Uterus (tissue), 4 donors: ENCODE results near the gene RSPH10B2. TPM values are rescaled to one million over a fixed set of nuclear protein-coding genes. Genes with fewer than 3 reads are reported as not detected.
"Not testable (repeated sequence)": the region's sequence is repeated elsewhere in the genome, so short reads cannot be mapped to it uniquely, and the experiment has no call there.

Experiments used
- DNase-seq, 2 donors: peaks; one replicate each; pipeline ENCODE4 v3.0.0-alpha.2; 2019 to 2020
- H3K27ac ChIP-seq, 2 donors: fragments of 200-600 bp; sonication (generic); 1 replicate in 1 of 2; 2 replicates in 1 of 2; pipeline ENCODE4 v1.5.1; 2016 to 2018
- H3K27me3 ChIP-seq, 2 donors: fragments of 200-600 bp; sonication (generic); one replicate each; pipeline ENCODE4 v1.5.1; 2018 to 2019; ENCODE audit warnings: control low read depth in 1 of 2
- H3K36me3 ChIP-seq, 2 donors: fragments of 200-600 bp; sonication (generic); one replicate each; pipeline ENCODE4 v1.5.1; 2019; ENCODE audit warnings: control low read depth in 1 of 2
- H3K4me1 ChIP-seq, 2 donors: fragments of 200-600 bp; sonication (generic); one replicate each; pipeline ENCODE4 v1.5.1; 2018 to 2019; ENCODE audit warnings: control low read depth in 1 of 2
- H3K4me3 ChIP-seq, 2 donors: fragments of 200-600 bp; sonication (generic); 1 replicate in 1 of 2; 2 replicates in 1 of 2; pipeline ENCODE4 v1.5.1; 2018 to 2019; ENCODE audit warnings: mild to moderate bottlenecking in 1 of 2
- H3K9me3 ChIP-seq, 2 donors: fragments of 200-600 bp; sonication (generic); one replicate each; pipeline ENCODE4 v1.5.1; 2019; ENCODE audit warnings: control low read depth in 1 of 2
- CTCF ChIP-seq, 4 experiments: fragments of 200-600 bp in 2 of 4; fragments of 450-650 bp in 2 of 4; sonication (generic) in 2 of 4; IDR thresholded peaks; one replicate each; pipeline ENCODE4 v1.5.1; 2016 to 2019; ENCODE audit warnings: antibody characterized with exemption in 4 of 4, mild to moderate bottlenecking in 2 of 4, moderate library complexity in 1 of 4
- POLR2A ChIP-seq, 2 donors: fragments of 450-650 bp; IDR thresholded peaks; one replicate each; pipeline ENCODE4 v1.6.1; 2016; ENCODE audit warnings: antibody characterized with exemption in 2 of 2, mild to moderate bottlenecking in 1 of 2, moderate library complexity in 1 of 2
- intact Hi-C: fragments of 100-400 bp; cut with DNase I; formaldehyde crosslinking; loops from one replicate; pipeline ENCODE4 v1.15.1; 2023; ENCODE audit warnings: low total_unique reads
- total RNA-seq, 4 donors: library from RNA; depleted of rRNA in 3 of 4; stranded (reverse); fragments of >200 nt in 3 of 4; gene quantifications; one replicate each; pipeline versions ENCODE4 v1.1.0 to v1.2.4, GENCODE V29; 2014 to 2023
- donor health status: DM: yes; HTN: yes; CAD: no.

RSPH10B2 gene
- total RNA-seq, result 1 to 10 TPM in 1 of 4 donors, not detected in 3; 1.0 TPM

- H3K27ac ChIP-seq, H3K9me3 ChIP-seq, H3K36me3 ChIP-seq, H3K27me3 ChIP-seq, H3K4me3 ChIP-seq, DNase-seq, H3K4me1 ChIP-seq, intact Hi-C loops: not testable (repeated sequence)
Measured at GRCh38 chr7:6753964-6754363, at the start of gene RSPH10B2. Gene RSPH10B2, plus strand, starts transcription at chr7:6754103. Its CDS starts 3,575 bp downstream, at chr7:6757678.

- Histone ChIP-seq H3K4me3 (peak overlapping the region; percentile 86 to 99), H3K27me3 (no peaks in the 10 kb centered on the region), H3K9me3 (no peaks in the 10 kb centered on the region), H3K27ac (peak overlapping the region; percentile 73 to 87), H3K4me1 (peaks cover 8% of the 10 kb centered on the region in 2 donors), H3K36me3 (no peaks in the 10 kb centered on the region)
- intact Hi-C loops, result no loop called here
- DNase-seq, result peak; percentile 22 to 27
- TF ChIP-seq POLR2A (IDR thresholded peaks at IDR 0.05) (no peak), CTCF (IDR thresholded peaks at IDR 0.05) (no peak)
Measured at GRCh38 chr7:6705959-6706665, 47.8 kb upstream of the RSPH10B2 start.

- Histone ChIP-seq H3K27me3 (no peaks in the 10 kb centered on the region), H3K9me3 (no peaks in the 10 kb centered on the region), H3K4me1 (peaks cover 8% of the 10 kb centered on the region in 2 donors), H3K4me3 (peak within 1 kb of the TSS; percentile 86 to 99), H3K27ac (peak within 1 kb of the TSS; percentile 73 to 87), H3K36me3 (no peaks in the 10 kb centered on the region)
- DNase-seq, result peak; percentile 97
- intact Hi-C loops, result no loop called here
- TF ChIP-seq POLR2A (IDR thresholded peaks at IDR 0.05) (peak; percentile 34 to 73), CTCF (IDR thresholded peaks at IDR 0.05) (peak in 1 of 4 experiments; percentile 5)
Measured at GRCh38 chr7:6706666-6707407, 47.1 kb upstream of the RSPH10B2 start, which contains the start of gene ZNF12. Gene ZNF12, minus strand, starts transcription at chr7:6706947. Its CDS starts 1,774 bp downstream, at chr7:6705173.

- no peak for DNase-seq
- intact Hi-C loops, result no loop called here
- no peak overlapping the region for H3K4me3 ChIP-seq
- no peaks in the 10 kb centered on the region for H3K36me3 ChIP-seq
- H3K27me3 ChIP-seq, result no peaks in the 10 kb centered on the region
- no peaks in the 10 kb centered on the region for H3K9me3 ChIP-seq
- peaks cover 8% of the 10 kb centered on the region in 2 donors for H3K4me1 ChIP-seq
- TF ChIP-seq POLR2A (IDR thresholded peaks at IDR 0.05) (no peak), CTCF (IDR thresholded peaks at IDR 0.05) (no peak)
- H3K27ac ChIP-seq, result no peak overlapping the region
Measured at GRCh38 chr7:6708304-6708703, 45.6 kb upstream of the RSPH10B2 start.

- no peaks in the 10 kb centered on the region for H3K27me3 ChIP-seq
- TF ChIP-seq CTCF (IDR thresholded peaks at IDR 0.05), result no peak
- H3K27ac ChIP-seq, result no peak overlapping the region
- H3K36me3 ChIP-seq, result no peaks in the 10 kb centered on the region
- no peaks in the 10 kb centered on the region for H3K9me3 ChIP-seq
- H3K4me1 ChIP-seq, result peaks cover 7 to 8% of the 10 kb centered on the region in 2 donors
- H3K4me3 ChIP-seq, result no peak overlapping the region
- DNase-seq, result no peak
- intact Hi-C loops, result no loop called here
Measured at GRCh38 chr7:6709808-6710207, 44.1 kb upstream of the RSPH10B2 start.
